Hindlimb muscle (tissue), 1 donor: ENCODE data around the gene TANK. TPM values are rescaled to one million over a fixed set of nuclear protein-coding genes. Genes with fewer than 3 reads are reported as not detected.
"Not testable (repeated sequence)": the region's sequence is repeated elsewhere in the genome, so short reads cannot be mapped to it uniquely, and the experiment has no call there.

ENCODE experiments used
- DNase-seq: peaks from one replicate; pipeline ENCODE4 v3.0.0-alpha.2; 2013
- polyA plus RNA-seq: library from polyadenylated mRNA; unstranded; fragments of 120-200 nt; gene quantifications from one replicate; pipeline ENCODE4 v1.2.1, GENCODE V29; 2013; ENCODE audit not compliant: insufficient read length

The TANK gene
- polyA plus RNA-seq, 1 donor = 27.6 TPM

- no peak for DNase-seq
These were observed 10.1 kb downstream of the TANK start for GRCh38 chr2:161170377-161170776.

GRCh38 chr2:161170958-161171932, 11.0 kb downstream of the TANK start:
- DNase-seq = no peak

GRCh38 chr2:161172901-161173540, 12.8 kb downstream of the TANK start:
- no peak for DNase-seq

GRCh38 chr2:161173541-161174194, 13.4 kb downstream of the TANK start:
- DNase-seq = no peak

GRCh38 chr2:161177969-161178368, 17.7 kb downstream of the TANK start:
- no peak for DNase-seq

- no peak for DNase-seq
These were observed 18.5 kb downstream of the TANK start for GRCh38 chr2:161178756-161179155.

GRCh38 chr2:161190050-161190449, 29.8 kb downstream of the TANK start:
- DNase-seq = no peak

- not testable (repeated sequence) for DNase-seq
These were observed 35.4 kb downstream of the TANK start for GRCh38 chr2:161195602-161196001.

GRCh38 chr2:161199912-161200701, 39.9 kb downstream of the TANK start:
- no peak for DNase-seq

- DNase-seq = no peak
These were observed 44.6 kb downstream of the TANK start for GRCh38 chr2:161204846-161205245.

GRCh38 chr2:161206471-161207032, 46.3 kb downstream of the TANK start:
- DNase-seq = no peak

GRCh38 chr2:161207941-161208340, 47.7 kb downstream of the TANK start:
- no peak for DNase-seq

- DNase-seq = no peak
These were observed 48.4 kb downstream of the TANK start for GRCh38 chr2:161208527-161209139.

- DNase-seq = no peak
These were observed 49.7 kb downstream of the TANK start for GRCh38 chr2:161209902-161210301.

GRCh38 chr2:161217597-161218185, 57.5 kb downstream of the TANK start:
- DNase-seq = no peak

- DNase-seq = no peak
These were observed 59.0 kb downstream of the TANK start for GRCh38 chr2:161219211-161219610.

- DNase-seq = no peak
These were observed 63.0 kb downstream of the TANK start for GRCh38 chr2:161223139-161223732.

GRCh38 chr2:161228511-161229240, 68.4 kb downstream of the TANK start:
- DNase-seq = no peak

GRCh38 chr2:161230959-161231358, 70.7 kb downstream of the TANK start:
- DNase-seq = no peak

GRCh38 chr2:161232571-161232970, 72.3 kb downstream of the TANK start:
- DNase-seq = no peak
